ENCODE results near the gene OSBPL6.

DNA sequence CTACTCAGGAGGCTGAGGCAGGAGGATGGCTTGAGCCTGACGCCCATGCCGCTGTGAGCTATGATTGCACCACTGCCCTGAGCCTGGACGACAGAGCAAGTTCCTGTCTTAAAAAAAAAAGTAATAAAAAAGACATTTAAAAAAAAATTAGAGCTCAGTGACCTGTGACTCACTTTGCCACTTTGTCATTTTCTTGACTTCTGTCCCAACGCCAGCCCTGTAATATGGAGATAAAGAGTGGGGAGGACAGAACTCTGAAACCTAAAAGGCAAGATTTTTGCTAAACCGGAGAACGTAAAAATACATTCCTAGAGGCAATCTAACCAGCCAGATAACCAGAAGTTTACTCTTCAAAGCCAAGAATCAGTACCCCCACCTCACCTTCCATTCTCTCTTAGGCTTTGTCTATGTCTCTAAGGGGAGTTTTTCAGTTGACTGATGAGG is 207.7 kb downstream of the OSBPL6 start:
- TF ChIP-seq ISL1 (CRISPR knock-in tag; IDR thresholded peaks at IDR 0.05), result no peak
- TF ChIP-seq, protein P1, sequence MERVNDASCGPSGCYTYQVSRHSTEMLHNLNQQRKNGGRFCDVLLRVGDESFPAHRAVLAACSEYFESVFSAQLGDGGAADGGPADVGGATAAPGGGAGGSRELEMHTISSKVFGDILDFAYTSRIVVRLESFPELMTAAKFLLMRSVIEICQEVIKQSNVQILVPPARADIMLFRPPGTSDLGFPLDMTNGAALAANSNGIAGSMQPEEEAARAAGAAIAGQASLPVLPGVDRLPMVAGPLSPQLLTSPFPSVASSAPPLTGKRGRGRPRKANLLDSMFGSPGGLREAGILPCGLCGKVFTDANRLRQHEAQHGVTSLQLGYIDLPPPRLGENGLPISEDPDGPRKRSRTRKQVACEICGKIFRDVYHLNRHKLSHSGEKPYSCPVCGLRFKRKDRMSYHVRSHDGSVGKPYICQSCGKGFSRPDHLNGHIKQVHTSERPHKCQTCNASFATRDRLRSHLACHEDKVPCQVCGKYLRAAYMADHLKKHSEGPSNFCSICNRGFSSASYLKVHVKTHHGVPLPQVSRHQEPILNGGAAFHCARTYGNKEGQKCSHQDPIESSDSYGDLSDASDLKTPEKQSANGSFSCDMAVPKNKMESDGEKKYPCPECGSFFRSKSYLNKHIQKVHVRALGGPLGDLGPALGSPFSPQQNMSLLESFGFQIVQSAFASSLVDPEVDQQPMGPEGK (CRISPR knock-in tag; IDR thresholded peaks at IDR 0.05; ENCODE audit: borderline replicate concordance), result no peak
- TF ChIP-seq, protein P2, sequence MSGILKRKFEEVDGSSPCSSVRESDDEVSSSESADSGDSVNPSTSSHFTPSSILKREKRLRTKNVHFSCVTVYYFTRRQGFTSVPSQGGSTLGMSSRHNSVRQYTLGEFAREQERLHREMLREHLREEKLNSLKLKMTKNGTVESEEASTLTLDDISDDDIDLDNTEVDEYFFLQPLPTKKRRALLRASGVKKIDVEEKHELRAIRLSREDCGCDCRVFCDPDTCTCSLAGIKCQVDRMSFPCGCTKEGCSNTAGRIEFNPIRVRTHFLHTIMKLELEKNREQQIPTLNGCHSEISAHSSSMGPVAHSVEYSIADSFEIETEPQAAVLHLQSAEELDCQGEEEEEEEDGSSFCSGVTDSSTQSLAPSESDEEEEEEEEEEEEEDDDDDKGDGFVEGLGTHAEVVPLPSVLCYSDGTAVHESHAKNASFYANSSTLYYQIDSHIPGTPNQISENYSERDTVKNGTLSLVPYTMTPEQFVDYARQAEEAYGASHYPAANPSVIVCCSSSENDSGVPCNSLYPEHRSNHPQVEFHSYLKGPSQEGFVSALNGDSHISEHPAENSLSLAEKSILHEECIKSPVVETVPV (CRISPR knock-in tag; IDR thresholded peaks at IDR 0.05), result no peak
- TF ChIP-seq CSDC2 (CRISPR knock-in tag; IDR thresholded peaks at IDR 0.05), result no peak
- TF ChIP-seq, protein P3, sequence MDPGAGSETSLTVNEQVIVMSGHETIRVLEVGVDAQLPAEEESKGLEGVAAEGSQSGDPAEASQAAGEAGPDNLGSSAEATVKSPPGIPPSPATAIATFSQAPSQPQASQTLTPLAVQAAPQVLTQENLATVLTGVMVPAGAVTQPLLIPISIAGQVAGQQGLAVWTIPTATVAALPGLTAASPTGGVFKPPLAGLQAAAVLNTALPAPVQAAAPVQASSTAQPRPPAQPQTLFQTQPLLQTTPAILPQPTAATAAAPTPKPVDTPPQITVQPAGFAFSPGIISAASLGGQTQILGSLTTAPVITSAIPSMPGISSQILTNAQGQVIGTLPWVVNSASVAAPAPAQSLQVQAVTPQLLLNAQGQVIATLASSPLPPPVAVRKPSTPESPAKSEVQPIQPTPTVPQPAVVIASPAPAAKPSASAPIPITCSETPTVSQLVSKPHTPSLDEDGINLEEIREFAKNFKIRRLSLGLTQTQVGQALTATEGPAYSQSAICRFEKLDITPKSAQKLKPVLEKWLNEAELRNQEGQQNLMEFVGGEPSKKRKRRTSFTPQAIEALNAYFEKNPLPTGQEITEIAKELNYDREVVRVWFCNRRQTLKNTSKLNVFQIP (CRISPR knock-in tag; IDR thresholded peaks at IDR 0.05; ENCODE audit: borderline replicate concordance, low read depth), result no peak
- no peak for TF ChIP-seq ESRRG (CRISPR knock-in tag; IDR thresholded peaks at IDR 0.05)
- no peak for TF ChIP-seq TOX (CRISPR knock-in tag; IDR thresholded peaks at IDR 0.05; ENCODE audit: borderline replicate concordance)
- no peak for TF ChIP-seq ZFP3 (CRISPR knock-in tag; IDR thresholded peaks at IDR 0.05)
- no peak for TF ChIP-seq RARB (CRISPR knock-in tag; IDR thresholded peaks at IDR 0.05)
- TF ChIP-seq TCF4 (CRISPR knock-in tag; IDR thresholded peaks at IDR 0.05; ENCODE audit: borderline replicate concordance), result no peak
- TF ChIP-seq, protein P4, sequence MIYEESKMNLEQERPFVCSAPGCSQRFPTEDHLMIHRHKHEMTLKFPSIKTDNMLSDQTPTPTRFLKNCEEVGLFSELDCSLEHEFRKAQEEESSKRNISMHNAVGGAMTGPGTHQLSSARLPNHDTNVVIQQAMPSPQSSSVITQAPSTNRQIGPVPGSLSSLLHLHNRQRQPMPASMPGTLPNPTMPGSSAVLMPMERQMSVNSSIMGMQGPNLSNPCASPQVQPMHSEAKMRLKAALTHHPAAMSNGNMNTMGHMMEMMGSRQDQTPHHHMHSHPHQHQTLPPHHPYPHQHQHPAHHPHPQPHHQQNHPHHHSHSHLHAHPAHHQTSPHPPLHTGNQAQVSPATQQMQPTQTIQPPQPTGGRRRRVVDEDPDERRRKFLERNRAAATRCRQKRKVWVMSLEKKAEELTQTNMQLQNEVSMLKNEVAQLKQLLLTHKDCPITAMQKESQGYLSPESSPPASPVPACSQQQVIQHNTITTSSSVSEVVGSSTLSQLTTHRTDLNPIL (CRISPR knock-in tag; IDR thresholded peaks at IDR 0.05; ENCODE audit: low read depth), result no peak
- no peak for TF ChIP-seq ZC3H10 (CRISPR knock-in tag; IDR thresholded peaks at IDR 0.05)
